ENCODE measurements around the gene ATAD3A.
A peak's percentile ranks its signal among the peaks of the same experiment; 100 is the strongest.
"Not testable (repeated sequence)": the region's sequence is repeated elsewhere in the genome, so short reads cannot be mapped to it uniquely, and the experiment has no call there.

Gene ATAD3A

GRCh38 chr1:1524750-1525383, 12.9 kb downstream of the ATAD3A start:
- not testable (repeated sequence) for DNase-seq

DNA sequence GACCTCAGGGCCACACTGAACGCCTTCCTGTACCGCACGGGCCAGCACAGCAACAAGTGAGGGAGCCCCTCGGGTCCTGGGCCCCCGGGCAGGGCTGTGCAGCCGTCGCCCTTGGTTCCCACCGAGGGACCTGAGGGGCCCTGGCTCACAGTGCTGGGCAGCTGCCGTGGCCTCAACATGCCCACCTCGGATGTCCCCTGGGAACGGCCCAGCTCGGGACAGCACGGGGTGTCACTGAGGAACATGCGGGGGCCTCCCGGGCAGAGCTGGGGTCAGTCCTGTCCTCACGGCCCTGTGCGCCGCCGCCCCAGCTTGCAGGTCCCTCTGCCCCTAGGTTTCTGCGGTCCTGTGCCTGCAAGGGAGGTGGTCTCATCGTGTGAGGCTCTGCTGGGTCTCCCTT, 14.5 kb downstream of the ATAD3A start:
- not testable (repeated sequence) for DNase-seq

GRCh38 chr1:1527092-1527816, 15.3 kb downstream of the ATAD3A start:
- no peak for DNase-seq

DNA sequence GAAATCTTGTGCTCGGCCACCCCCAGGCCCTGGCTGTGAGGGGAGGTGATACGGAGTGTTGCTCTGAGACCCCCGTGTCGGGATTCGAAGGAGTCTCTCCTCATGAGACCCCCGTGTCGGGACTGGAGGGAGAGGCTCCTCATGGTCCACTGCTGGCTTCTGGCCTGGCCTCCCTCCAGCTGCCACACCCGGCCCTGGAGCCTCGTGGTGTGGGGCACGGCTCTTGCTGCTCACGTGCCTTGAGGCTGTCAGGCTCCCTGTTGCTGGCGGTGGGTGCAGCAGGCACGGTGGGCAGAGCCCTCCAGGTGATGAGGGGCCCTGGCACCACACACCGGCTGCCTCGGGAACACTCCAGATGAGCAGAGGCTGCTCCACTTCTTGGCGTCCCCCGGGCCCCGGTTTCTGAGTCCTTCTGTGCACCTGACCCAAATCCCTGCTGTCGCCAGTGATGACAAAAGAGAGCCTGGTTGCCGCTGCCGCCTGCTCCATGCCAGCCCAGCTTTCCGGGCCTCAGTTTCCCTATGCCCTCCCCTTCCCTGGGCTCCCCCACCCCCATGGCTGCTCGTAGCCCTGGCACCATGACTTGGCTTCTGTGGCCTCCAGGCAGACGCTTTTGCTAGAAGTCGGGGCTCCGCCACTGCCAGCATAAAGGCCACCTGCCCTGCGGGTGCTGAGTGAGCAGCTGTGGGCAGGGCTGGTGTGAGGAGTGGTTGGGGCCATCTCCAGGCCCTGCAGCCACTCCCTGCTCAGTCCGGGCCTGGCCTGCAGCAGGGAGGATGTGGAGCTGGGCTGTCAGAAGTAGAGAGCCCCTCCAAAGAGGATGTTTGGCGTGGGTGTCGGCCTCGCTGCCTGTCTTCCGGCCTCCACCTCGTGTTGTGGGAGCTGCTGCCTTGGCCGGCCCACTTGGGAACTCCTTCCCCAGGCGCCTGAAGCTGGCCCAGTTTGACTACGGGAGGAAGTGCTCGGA, 16.6 kb downstream of the ATAD3A start:
- DNase-seq: no peak

- DNase-seq: no peak
Observed at GRCh38 chr1:1529321-1529720, 17.4 kb downstream of the ATAD3A start.

DNA sequence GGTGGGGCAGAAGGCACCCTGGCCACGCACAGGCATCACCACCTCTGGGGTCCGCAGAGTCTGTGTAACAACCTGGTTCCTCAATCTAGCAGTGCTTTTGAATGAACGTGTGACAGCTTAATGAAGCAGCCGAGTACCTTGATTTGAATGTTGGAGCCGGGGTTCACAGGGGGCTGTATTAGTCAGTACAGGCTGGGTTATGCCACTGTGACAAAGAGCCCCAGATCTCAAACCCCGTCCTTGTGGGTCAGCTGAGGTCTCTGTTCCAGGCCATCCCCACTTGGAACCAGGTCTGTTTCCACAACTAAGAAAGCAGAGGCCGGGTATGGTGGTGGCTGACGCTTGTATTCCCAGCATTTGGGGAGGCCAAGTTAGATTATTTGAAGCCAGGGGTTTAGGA, 18.0 kb downstream of the ATAD3A start:
- no peak for DNase-seq

DNA sequence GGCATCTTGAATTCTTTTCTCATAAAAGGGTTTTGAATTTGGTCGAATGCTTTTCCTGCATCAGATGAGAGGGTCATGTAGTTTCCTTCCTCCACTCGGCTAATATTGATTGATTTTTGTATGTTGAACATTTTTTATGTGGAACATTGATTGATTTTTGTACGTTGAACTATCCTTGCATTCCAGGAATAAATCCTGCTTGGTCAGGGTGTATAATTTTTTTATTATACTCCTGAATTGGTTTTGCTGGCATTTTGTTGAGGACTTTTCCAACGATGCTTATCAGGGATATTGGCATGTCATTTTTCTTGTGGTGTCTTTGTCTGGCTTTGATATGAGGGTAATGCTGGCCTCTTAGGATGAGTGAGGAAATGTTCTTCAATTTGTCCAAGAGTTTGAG, 20.0 kb downstream of the ATAD3A start:
- DNase-seq: no peak

GRCh38 chr1:1533176-1533893, 21.4 kb downstream of the ATAD3A start:
- DNase-seq: not testable (repeated sequence)

GRCh38 chr1:1533894-1534291, 21.9 kb downstream of the ATAD3A start:
- DNase-seq: not testable (repeated sequence)

- no peak for DNase-seq
Observed at GRCh38 chr1:1534401-1535154, 22.6 kb downstream of the ATAD3A start.

DNA sequence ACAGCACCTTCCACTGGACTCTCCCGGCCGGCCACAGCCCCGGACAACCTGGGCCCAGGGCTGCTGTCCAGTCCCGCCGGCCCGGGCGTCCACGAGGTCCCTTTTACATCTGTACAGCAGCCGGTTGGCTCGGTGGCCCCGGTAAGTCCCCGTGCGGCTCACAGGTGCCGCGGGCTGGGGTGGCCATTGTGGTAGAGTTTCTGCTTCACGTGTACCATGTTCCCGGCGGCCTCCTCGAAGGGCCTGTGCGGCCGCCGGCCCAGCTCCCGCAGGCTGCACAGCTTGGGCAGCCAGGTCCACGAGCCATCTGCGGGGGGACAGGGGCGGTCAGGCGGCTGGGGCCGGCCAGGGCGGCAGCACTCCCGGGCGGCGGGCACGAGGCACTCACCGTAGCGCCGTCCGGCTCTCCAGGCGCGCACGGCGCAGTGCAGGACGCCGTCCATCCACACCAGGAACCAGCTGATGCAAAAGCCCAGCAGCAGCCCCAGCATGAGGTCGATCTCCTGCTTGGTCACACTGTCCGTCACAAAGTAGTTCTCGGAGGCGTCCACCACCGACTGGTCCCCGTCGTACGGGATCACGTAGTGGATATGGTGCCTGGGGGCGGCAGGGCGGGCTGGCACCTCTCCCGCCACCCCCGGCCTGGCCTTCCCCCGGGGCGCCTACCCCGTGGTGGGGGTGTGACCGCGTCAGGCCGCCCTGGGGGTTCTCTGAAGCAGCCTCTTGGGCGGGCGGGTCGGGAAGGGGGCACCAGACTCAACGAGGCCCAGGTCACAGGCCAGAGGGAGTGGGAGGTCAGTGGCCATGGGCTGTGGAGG, 23.4 kb downstream of the ATAD3A start:
- no peak for DNase-seq

- no peak for DNase-seq
Observed at GRCh38 chr1:1536019-1536937, 24.3 kb downstream of the ATAD3A start.

GRCh38 chr1:1536938-1537546, 25.1 kb downstream of the ATAD3A start:
- no peak for DNase-seq

- DNase-seq: no peak
Observed at GRCh38 chr1:1537626-1538250, 25.8 kb downstream of the ATAD3A start.

- DNase-seq: no peak
Observed at GRCh38 chr1:1538334-1538733, 26.4 kb downstream of the ATAD3A start.

DNA sequence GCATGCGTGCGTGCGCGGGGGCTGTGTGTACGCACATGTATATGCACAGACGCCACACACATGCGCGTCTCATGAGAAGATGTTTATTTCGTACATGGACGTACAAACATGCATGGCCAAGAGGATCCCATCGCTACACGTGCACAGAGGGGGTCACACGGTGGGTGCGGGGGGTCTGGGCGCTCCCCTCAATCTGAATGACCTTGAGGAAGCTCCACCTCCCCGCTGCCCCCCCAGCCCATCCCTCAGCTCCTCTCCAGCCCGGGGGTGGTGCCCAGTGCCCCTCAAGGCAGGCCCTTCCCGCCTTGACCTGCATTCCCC, 27.0 kb downstream of the ATAD3A start:
- no peak for DNase-seq

- DNase-seq: no peak
Observed at GRCh38 chr1:1539310-1540089, 27.5 kb downstream of the ATAD3A start.

GRCh38 chr1:1540090-1540817, 28.3 kb downstream of the ATAD3A start, which contains the start of gene TMEM240:
TSS of gene TMEM240 (minus strand) at chr1:1540624. CDS start at chr1:1540346, 278 bp downstream.
- peak; percentile 88 for DNase-seq
